GM12892 (cell line): ENCODE measurements around the gene HNRNPL.

Experiments used
- POLR2A ChIP-seq: IDR thresholded peaks from 2 replicates; pipeline ENCODE4 v1.6.1; 2011; ENCODE audit warnings: low read depth, low read length, control low read depth
- POLR2AphosphoS5 ChIP-seq: IDR thresholded peaks from 2 replicates; pipeline ENCODE4 v1.6.1; 2011; ENCODE audit warnings: low read depth, low read length, control low read depth

- TF ChIP-seq POLR2A (no peak), POLR2AphosphoS5 (no peak)
Observed at GRCh38 chr19:38809592-38810252, 40.1 kb downstream of the HNRNPL start.
